ENCODE measurements around the gene EXD3. TPM values are rescaled to one million over a fixed set of nuclear protein-coding genes. Genes with fewer than 3 reads are reported as not detected.

EXD3 gene
- total and polyA plus RNA-seq, 9 of the 15 experiments (the other 6 are each of a cell fraction or from before 2014, with no cell fraction given) = 0.29 to 12.5 (median 3.9) TPM

DNA sequence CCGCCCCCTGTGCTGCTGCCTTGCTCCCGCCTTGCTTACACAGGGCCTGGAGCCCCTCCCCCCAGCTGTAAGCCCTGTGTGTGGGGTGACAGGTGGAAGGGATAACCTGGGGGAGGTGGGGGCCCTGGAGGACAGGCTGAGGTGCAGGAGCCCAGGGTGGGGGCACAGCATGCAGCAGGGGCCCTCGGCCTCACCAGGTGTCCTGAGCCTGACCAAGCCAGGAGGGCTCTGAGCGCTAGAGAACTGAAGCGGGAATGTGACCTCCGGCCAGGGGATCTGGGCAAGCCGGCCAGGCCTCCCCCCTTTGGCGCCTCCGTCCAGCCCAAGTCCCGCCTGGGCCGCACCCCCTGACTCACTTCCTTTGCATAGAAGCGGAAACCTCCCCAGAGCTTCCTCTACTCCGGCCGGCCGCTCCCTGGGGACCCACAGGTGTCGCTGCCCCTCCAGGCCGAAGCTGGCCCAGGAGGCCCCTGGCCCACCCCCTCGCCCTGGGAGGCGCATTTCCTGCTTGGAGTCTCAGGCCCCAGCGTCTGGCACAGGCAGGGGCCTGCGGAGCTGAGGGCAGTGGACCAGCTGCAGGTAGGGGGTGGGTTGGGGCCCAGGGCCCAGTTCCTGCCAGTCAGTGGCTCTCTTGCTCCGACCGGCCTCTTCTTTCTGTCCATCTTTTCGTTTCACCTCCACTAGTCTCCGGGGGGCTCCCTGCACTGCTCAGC, 145.5 kb downstream of the EXD3 start, which contains the start of gene TOR4A (continued):
- TF ChIP-seq REST (IDR thresholded peaks at IDR 0.05; ENCODE audit: borderline replicate concordance) = peak; percentile 39; the same call in 1 of the 2 replicates
- no peak; the same call in 1 of the 2 replicates for TF ChIP-seq REST (CRISPR knock-in tag; IDR thresholded peaks at IDR 0.05; ENCODE audit: low read depth)
- TF ChIP-seq MXI1 (IDR thresholded peaks at IDR 0.05; ENCODE audit: low read depth, low read length) = no peak; the same call in none of the 2 replicates
- no peak for TF ChIP-seq MYBL2 (IDR thresholded peaks at IDR 0.05; ENCODE audit: low read depth)
- no peak for TF ChIP-seq MYBL2 (CRISPR knock-in tag; IDR thresholded peaks at IDR 0.05; ENCODE audit: borderline replicate concordance)
- TF ChIP-seq XRCC5 (IDR thresholded peaks at IDR 0.05; ENCODE audit: low read depth, low read length) = no peak; the same call in 1 of the 2 replicates
- TF ChIP-seq FOXK1 (CRISPR knock-in tag; IDR thresholded peaks at IDR 0.05; ENCODE audit: borderline replicate concordance) = no peak
- peak; percentile 48; the same call in 1 of the 2 replicates for TF ChIP-seq NCOA1 (IDR thresholded peaks at IDR 0.05; ENCODE audit: low read depth)
- TF ChIP-seq GMEB1 (CRISPR knock-in tag; IDR thresholded peaks at IDR 0.05) = no peak
- TF ChIP-seq GABPA (tag; conservative IDR thresholded peaks at IDR 0.05; ENCODE audit: low read depth) = peak; percentile 89
- TF ChIP-seq MYC (IDR thresholded peaks at IDR 0.05; ENCODE audit: low read depth, low read length) = peak; percentile 35
- TF ChIP-seq MYC (CRISPR knock-in tag; IDR thresholded peaks at IDR 0.05; ENCODE audit: borderline replicate concordance, low read depth) = no peak
- peak; percentile 69; the same call in 1 of the 2 replicates for TF ChIP-seq CTBP1 (IDR thresholded peaks at IDR 0.05; ENCODE audit: borderline replicate concordance)
- TF ChIP-seq HOMEZ (CRISPR knock-in tag; IDR thresholded peaks at IDR 0.05) = no peak
- TF ChIP-seq MXD1 (CRISPR knock-in tag; IDR thresholded peaks at IDR 0.05; ENCODE audit: borderline replicate concordance, poor library complexity, severe bottlenecking) = no peak
- TF ChIP-seq MAFF (IDR thresholded peaks at IDR 0.05; ENCODE audit: low read length) = no peak
